ENCODE data around the gene LDB3.

DNA sequence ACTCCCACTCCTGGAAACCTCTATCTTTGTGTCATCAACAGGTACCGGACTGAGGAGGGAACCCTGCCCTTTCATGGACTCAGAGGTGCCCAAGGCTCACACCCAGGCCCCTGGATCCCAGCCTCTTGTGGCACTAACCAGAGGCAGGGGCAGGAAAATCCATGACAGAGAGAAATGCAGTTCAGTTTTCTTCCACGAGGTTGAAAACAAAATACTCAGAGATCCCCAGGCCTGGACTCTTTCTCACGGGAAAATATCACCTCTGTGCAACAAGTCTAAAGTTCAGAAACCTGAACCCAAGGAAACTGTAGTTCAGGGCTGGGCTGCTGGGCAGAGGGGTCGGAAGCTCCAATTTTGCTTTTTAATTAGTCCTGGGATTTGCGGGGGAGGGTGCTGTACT is 35.4 kb upstream of the LDB3 start:
- TF ChIP-seq, protein P1, sequence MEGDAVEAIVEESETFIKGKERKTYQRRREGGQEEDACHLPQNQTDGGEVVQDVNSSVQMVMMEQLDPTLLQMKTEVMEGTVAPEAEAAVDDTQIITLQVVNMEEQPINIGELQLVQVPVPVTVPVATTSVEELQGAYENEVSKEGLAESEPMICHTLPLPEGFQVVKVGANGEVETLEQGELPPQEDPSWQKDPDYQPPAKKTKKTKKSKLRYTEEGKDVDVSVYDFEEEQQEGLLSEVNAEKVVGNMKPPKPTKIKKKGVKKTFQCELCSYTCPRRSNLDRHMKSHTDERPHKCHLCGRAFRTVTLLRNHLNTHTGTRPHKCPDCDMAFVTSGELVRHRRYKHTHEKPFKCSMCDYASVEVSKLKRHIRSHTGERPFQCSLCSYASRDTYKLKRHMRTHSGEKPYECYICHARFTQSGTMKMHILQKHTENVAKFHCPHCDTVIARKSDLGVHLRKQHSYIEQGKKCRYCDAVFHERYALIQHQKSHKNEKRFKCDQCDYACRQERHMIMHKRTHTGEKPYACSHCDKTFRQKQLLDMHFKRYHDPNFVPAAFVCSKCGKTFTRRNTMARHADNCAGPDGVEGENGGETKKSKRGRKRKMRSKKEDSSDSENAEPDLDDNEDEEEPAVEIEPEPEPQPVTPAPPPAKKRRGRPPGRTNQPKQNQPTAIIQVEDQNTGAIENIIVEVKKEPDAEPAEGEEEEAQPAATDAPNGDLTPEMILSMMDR (IDR thresholded peaks at IDR 0.05): no peak
- TF ChIP-seq POLR2A (IDR thresholded peaks at IDR 0.05): no peak
- TF ChIP-seq POLR2AphosphoS5 (IDR thresholded peaks at IDR 0.05): no peak

Data from upper lobe of left lung (tissue), 4 donors.